ENCODE data around the gene PTPRN2. TPM values are rescaled to one million over a fixed set of nuclear protein-coding genes. Genes with fewer than 3 reads are reported as not detected.

The PTPRN2 gene
- polyA plus RNA-seq, 4 donors: 1.6 to 11.7 (median 4.0) TPM

DNA sequence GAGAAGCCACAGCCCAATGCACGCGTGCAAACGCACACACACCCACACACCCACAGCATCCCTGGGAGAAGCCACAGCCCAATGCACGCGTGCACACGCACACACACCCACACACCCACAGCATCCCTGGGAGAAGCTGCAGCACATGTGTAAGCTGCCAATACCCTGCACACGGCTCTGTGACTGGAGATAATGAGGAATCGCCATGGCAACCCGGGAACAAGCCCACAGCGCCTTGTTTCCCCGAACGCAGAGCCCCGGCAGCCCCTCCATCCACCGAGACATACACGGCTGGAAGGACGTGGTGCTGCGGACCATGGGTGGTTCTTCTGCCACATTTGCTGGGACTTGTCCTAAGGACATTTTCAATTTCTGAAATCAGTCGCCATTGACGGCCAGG lies 221.3 kb downstream of the PTPRN2 start:
- Histone ChIP-seq H3K4me3 (ENCODE audit: low read depth in 1 of 3, low read length in 3 of 3) (no peak overlapping the region), H3K9me3 (ENCODE audit: control insufficient read depth in 2 of 2, insufficient read depth in 1 of 2, low read depth in 1 of 2, low read length in 1 of 2) (peaks cover 0 to 3% of the 10 kb centered on the region in 2 donors), H3K27me3 (ENCODE audit: control insufficient read depth in 3 of 3, insufficient read depth in 3 of 3, low read length in 3 of 3) (no peaks in the 10 kb centered on the region), H3K4me1 (ENCODE audit: control insufficient read depth in 3 of 3, insufficient read depth in 2 of 3, low read depth in 1 of 3, low read length in 2 of 3) (no peaks in the 10 kb centered on the region), H3K27ac (ENCODE audit: low read depth in 1 of 3, low read length in 2 of 3) (no peak overlapping the region), H3K36me3 (ENCODE audit: control insufficient read depth in 3 of 3, insufficient read depth in 2 of 3, low read depth in 1 of 3, low read length in 3 of 3) (no peaks in the 10 kb centered on the region)
- 81 to 90% (median 86%) methylated on average over 19 of the region's 19 CpGs for WGBS, 3 donors
- FAIRE-seq: no peak
- DNase-seq: no peak

DNA sequence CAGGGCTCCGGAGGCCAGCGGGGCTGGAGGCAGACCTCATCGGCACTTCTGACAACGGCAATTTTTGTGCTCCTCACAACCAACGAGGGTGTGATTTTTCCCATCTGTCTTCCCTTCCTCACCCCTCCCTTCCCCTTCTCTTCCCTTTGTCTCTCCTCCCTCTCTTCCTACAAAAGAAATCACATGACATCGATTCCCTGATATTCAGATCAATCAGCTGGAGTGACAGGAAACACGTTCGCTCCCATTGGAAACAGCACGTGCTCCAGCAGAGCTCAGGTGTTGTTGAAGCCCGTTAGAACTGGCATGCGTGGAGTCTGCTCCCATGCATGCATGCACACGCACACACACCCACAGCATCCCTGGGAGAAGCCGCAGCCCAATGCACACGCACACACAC lies 222.4 kb downstream of the PTPRN2 start:
- no peaks in the 10 kb centered on the region for H3K36me3 ChIP-seq (ENCODE audit: control insufficient read depth in 3 of 3, insufficient read depth in 2 of 3, low read depth in 1 of 3, low read length in 3 of 3)
- no peaks in the 10 kb centered on the region for H3K27me3 ChIP-seq (ENCODE audit: control insufficient read depth in 3 of 3, insufficient read depth in 3 of 3, low read length in 3 of 3)
- no peak overlapping the region for H3K27ac ChIP-seq (ENCODE audit: low read depth in 1 of 3, low read length in 2 of 3)
- H3K4me3 ChIP-seq (ENCODE audit: low read depth in 1 of 3, low read length in 3 of 3): no peak overlapping the region
- WGBS, 3 donors: 85 to 91% (median 88%) methylated on average over 14 of the region's 14 CpGs
- FAIRE-seq (no peak), DNase-seq (no peak)
- H3K9me3 ChIP-seq (ENCODE audit: control insufficient read depth in 2 of 2, insufficient read depth in 1 of 2, low read depth in 1 of 2, low read length in 1 of 2): peaks cover 0 to 5% of the 10 kb centered on the region in 2 donors
- no peaks in the 10 kb centered on the region for H3K4me1 ChIP-seq (ENCODE audit: control insufficient read depth in 3 of 3, insufficient read depth in 2 of 3, low read depth in 1 of 3, low read length in 2 of 3)

DNA sequence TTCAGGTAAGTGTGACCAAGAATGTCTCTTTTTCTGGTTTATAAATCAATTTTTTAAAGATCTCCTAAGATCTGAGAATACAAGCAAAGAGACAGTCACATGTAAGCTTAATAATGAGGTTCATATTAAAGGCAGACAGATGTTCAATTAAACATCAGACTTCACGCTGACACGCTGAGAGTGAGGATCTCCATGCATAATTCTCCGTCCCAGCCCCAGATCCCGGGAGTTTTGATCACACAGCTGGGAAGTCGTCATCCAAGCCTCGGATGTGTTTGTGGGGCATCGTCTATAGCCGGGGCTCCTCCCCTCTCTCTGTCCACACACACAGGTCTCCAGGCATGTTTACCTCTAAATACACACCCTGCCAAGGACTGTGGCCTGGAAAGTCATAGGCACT lies 223.2 kb downstream of the PTPRN2 start:
- no peaks in the 10 kb centered on the region for H3K27me3 ChIP-seq (ENCODE audit: control insufficient read depth in 3 of 3, insufficient read depth in 3 of 3, low read length in 3 of 3)
- DNase-seq: no peak
- FAIRE-seq: no peak
- H3K4me3 ChIP-seq (ENCODE audit: low read depth in 1 of 3, low read length in 3 of 3): no peak overlapping the region
- no peak overlapping the region for H3K27ac ChIP-seq (ENCODE audit: low read depth in 1 of 3, low read length in 2 of 3)
- WGBS, 3 donors: 77 to 79% (median 78%) methylated on average over 8 of the region's 8 CpGs
- peaks cover 0 to 5% of the 10 kb centered on the region in 2 donors for H3K9me3 ChIP-seq (ENCODE audit: control insufficient read depth in 2 of 2, insufficient read depth in 1 of 2, low read depth in 1 of 2, low read length in 1 of 2)
- H3K36me3 ChIP-seq (ENCODE audit: control insufficient read depth in 3 of 3, insufficient read depth in 2 of 3, low read depth in 1 of 3, low read length in 3 of 3): no peaks in the 10 kb centered on the region
- no peaks in the 10 kb centered on the region for H3K4me1 ChIP-seq (ENCODE audit: control insufficient read depth in 3 of 3, insufficient read depth in 2 of 3, low read depth in 1 of 3, low read length in 2 of 3)

DNA sequence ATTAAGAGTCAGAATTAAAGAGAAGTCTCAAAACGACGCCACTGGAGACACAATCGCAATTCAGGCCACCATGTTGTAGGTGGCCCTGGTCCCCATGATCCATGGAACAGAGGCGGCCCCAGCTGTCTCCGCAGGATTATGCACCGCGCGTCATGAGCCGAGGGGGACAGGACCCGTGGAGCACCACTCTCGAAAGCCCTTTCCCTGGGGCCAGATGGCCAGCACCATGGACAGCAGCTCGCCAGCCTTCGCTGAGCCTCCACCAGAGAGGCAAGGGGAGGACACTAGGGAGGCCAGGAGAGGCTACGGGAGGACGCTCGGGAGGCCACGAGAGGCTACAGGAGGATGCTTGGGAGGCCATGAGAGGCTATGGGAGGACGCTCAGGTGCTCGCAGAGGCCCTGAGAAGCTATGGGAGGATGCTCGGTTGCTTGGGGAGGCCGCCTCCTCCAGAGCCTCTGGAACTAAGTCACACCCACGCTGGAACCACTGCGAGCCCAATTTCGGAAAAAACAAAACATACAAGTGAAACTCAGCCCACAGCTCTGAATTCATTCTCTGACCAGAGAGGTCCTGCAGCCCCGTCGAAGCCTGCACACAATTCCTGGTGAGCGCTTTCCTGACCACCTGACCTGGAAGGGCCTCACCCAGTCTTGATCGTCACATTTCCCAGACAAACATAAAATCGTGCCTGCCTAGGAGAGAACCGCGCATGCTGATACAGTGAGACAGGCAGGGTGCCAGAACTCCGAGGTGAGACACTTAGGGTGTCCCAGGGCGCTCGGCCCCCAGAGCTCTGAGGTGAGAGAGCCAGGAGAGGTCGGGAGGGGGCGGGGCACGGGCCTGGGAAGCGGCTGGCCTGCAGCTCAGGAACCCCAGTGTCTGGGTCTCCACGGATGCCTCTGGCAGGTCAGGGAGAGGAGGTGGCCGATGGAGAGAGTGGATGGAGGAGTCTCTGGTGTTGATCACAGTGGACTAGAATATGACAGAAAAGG lies 224.4 kb downstream of the PTPRN2 start:
- Histone ChIP-seq H3K36me3 (ENCODE audit: control insufficient read depth in 3 of 3, insufficient read depth in 2 of 3, low read depth in 1 of 3, low read length in 3 of 3) (no peaks in the 10 kb centered on the region), H3K9me3 (ENCODE audit: control insufficient read depth in 2 of 2, insufficient read depth in 1 of 2, low read depth in 1 of 2, low read length in 1 of 2) (peaks cover 0 to 2% of the 10 kb centered on the region in 2 donors), H3K4me1 (ENCODE audit: control insufficient read depth in 3 of 3, insufficient read depth in 2 of 3, low read depth in 1 of 3, low read length in 2 of 3) (no peaks in the 10 kb centered on the region), H3K27me3 (ENCODE audit: control insufficient read depth in 3 of 3, insufficient read depth in 3 of 3, low read length in 3 of 3) (no peaks in the 10 kb centered on the region), H3K4me3 (ENCODE audit: low read depth in 1 of 3, low read length in 3 of 3) (no peak overlapping the region), H3K27ac (ENCODE audit: low read depth in 1 of 3, low read length in 2 of 3) (no peak overlapping the region)
- FAIRE-seq: no peak
- WGBS, 3 donors: 81 to 83% (median 81%) methylated on average over 37 to 40 of the region's 40 CpGs
- no peak for DNase-seq

DNA sequence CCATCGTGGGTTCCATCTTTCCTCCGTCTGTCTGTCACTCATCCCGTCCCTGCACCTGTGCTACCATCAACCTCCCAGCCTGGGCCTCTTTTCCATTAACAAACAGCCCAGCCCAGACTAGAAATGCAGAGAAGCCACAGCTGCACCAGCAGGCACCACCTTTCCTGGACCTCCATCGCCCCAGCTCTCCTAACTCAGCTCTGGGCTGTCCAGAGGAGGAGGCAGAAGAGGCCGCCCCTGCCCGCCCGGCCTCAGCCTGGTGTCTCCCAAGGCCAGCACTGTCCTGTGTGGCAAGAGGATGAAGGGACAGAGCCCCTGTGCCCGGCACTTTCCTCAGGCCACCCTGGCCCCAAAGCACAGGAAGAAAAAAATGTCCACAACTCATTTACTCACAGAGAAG lies 225.6 kb downstream of the PTPRN2 start:
- Histone ChIP-seq H3K27ac (ENCODE audit: low read depth in 1 of 3, low read length in 2 of 3) (no peak overlapping the region), H3K36me3 (ENCODE audit: control insufficient read depth in 3 of 3, insufficient read depth in 2 of 3, low read depth in 1 of 3, low read length in 3 of 3) (no peaks in the 10 kb centered on the region), H3K27me3 (ENCODE audit: control insufficient read depth in 3 of 3, insufficient read depth in 3 of 3, low read length in 3 of 3) (no peaks in the 10 kb centered on the region), H3K4me3 (ENCODE audit: low read depth in 1 of 3, low read length in 3 of 3) (no peak overlapping the region), H3K9me3 (ENCODE audit: control insufficient read depth in 2 of 2, insufficient read depth in 1 of 2, low read depth in 1 of 2, low read length in 1 of 2) (peaks cover 0 to 10% of the 10 kb centered on the region in 2 donors), H3K4me1 (ENCODE audit: control insufficient read depth in 3 of 3, insufficient read depth in 2 of 3, low read depth in 1 of 3, low read length in 2 of 3) (no peaks in the 10 kb centered on the region)
- no peak for FAIRE-seq
- no peak for DNase-seq
- 84 to 87% (median 87%) methylated on average over 8 of the region's 8 CpGs for WGBS, 3 donors

DNA sequence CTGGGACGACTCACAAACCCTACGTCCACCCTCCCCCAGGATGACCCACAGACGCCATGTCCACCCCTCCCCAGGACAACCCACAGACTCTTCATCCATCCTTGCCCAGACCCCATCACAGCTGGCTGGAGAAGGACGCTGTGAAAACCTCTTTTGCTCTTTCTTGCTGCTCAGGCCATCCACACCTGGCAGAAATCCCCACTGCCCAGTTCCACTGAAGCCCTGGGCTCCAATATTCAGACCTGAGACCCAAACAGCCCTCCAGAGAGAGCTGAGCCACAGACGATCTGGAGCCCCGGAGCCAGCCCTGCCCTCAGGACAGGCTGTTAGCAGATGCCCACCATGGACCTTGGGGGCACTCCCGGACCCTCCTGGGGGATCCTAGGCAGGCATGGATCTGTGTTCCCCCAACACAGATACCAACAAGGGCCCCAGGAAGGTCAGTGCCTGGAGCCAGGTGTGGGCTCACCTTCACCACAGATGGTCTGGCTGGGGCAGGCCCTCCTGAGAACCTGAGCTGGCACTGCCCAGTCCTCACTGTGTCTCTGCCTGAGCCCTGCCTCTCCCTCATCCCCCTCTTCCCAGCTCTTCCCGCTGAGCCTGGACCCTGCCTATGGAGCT lies 226.2 kb downstream of the PTPRN2 start:
- DNase-seq (no peak), FAIRE-seq (no peak)
- H3K27ac ChIP-seq (ENCODE audit: low read depth in 1 of 3, low read length in 2 of 3): no peak overlapping the region
- WGBS, 3 donors: 59 to 74% (median 66%) methylated on average over 6 to 8 of the region's 8 CpGs
- H3K27me3 ChIP-seq (ENCODE audit: control insufficient read depth in 3 of 3, insufficient read depth in 3 of 3, low read length in 3 of 3): no peaks in the 10 kb centered on the region
- H3K36me3 ChIP-seq (ENCODE audit: control insufficient read depth in 3 of 3, insufficient read depth in 2 of 3, low read depth in 1 of 3, low read length in 3 of 3): no peaks in the 10 kb centered on the region
- peaks cover 0 to 11% of the 10 kb centered on the region in 2 donors for H3K9me3 ChIP-seq (ENCODE audit: control insufficient read depth in 2 of 2, insufficient read depth in 1 of 2, low read depth in 1 of 2, low read length in 1 of 2)
- H3K4me1 ChIP-seq (ENCODE audit: control insufficient read depth in 3 of 3, insufficient read depth in 2 of 3, low read depth in 1 of 3, low read length in 2 of 3): no peaks in the 10 kb centered on the region
- H3K4me3 ChIP-seq (ENCODE audit: low read depth in 1 of 3, low read length in 3 of 3): no peak overlapping the region

DNA sequence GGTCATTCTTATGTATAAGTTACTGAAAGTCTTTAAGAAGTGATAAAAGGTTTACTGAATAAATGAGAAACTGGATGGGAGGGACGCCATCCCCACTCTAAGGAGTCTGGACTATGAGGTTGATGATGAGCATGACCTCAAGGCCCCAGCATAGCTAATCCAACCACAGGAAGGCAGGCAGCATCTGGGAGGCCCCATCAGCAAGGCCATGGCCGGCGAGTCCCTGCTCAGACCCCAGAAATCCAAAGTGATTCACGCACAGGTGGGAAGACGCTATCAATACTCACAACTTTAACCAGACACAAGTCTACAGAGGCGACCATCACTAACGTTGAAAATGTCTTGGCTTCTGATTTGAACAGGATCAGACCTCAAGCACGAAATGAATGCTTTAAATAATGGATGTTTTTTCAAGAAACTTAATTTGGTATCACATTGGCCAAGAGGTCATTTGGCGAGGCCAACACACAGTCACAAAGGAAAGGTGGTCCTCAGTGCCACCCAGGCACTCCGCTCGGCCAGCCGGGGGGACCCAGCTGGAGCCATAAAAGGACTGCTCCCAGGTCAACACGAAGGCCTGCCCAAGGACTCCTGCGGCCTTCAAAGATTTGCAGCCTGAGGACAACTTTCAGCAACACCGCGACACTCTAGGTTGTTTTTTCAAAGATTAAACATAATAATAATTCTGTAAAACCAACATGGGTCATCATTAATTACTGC lies 228.5 kb downstream of the PTPRN2 start:
- Histone ChIP-seq H3K4me3 (ENCODE audit: low read depth in 1 of 3, low read length in 3 of 3) (no peak overlapping the region), H3K4me1 (ENCODE audit: control insufficient read depth in 3 of 3, insufficient read depth in 2 of 3, low read depth in 1 of 3, low read length in 2 of 3) (no peaks in the 10 kb centered on the region), H3K27me3 (ENCODE audit: control insufficient read depth in 3 of 3, insufficient read depth in 3 of 3, low read length in 3 of 3) (no peaks in the 10 kb centered on the region), H3K36me3 (ENCODE audit: control insufficient read depth in 3 of 3, insufficient read depth in 2 of 3, low read depth in 1 of 3, low read length in 3 of 3) (no peaks in the 10 kb centered on the region), H3K9me3 (ENCODE audit: control insufficient read depth in 2 of 2, insufficient read depth in 1 of 2, low read depth in 1 of 2, low read length in 1 of 2) (peaks cover 0 to 22% of the 10 kb centered on the region in 2 donors), H3K27ac (ENCODE audit: low read depth in 1 of 3, low read length in 2 of 3) (no peak overlapping the region)
- FAIRE-seq (no peak), DNase-seq (no peak)
- WGBS, 3 donors: 84 to 90% (median 84%) methylated on average over 16 of the region's 16 CpGs
